GM12891 (cell line): Measurements from ENCODE around the gene LEMD2.

Source experiments
- POLR2AphosphoS5 ChIP-seq: IDR thresholded peaks from 2 replicates; pipeline ENCODE4 v1.6.1; 2011; ENCODE audit warnings: low read depth, low read length, control low read depth
- TAF1 ChIP-seq: IDR thresholded peaks from 2 replicates; pipeline ENCODE4 v1.6.1; 2011; ENCODE audit warnings: low read depth, low read length, control low read depth

GRCh38 chr6:33772082-33772830, 16.7 kb downstream of the LEMD2 start:
- no peak for TF ChIP-seq POLR2AphosphoS5
- no peak for TF ChIP-seq TAF1
